HFFc6 (cell line): ENCODE measurements around the gene OR10K2. TPM values are rescaled to one million over a fixed set of nuclear protein-coding genes. Genes with fewer than 3 reads are reported as not detected.

Experiments
- DNase-seq: peaks from one replicate; pipeline ENCODE4 v3.0.0-alpha.2; 2018
- H3K27ac Mint-ChIP-seq: 2 replicates; pipeline ENCODE4 v1.8.0; 2020; ENCODE audit warnings: mild to moderate bottlenecking, mixed read lengths
- H3K27me3 Mint-ChIP-seq: 2 replicates; pipeline ENCODE4 v1.8.0; 2021; ENCODE audit warnings: mild to moderate bottlenecking, moderate library complexity, mixed read lengths; ENCODE audit not compliant: insufficient read depth
- H3K36me3 Mint-ChIP-seq: 2 replicates; pipeline ENCODE4 v1.8.0; 2021; ENCODE audit warnings: low read depth, mixed read lengths
- H3K4me1 Mint-ChIP-seq: 2 replicates; pipeline ENCODE4 v1.8.0; 2020; ENCODE audit warnings: low read depth, mixed read lengths
- H3K4me3 Mint-ChIP-seq: 2 replicates; pipeline ENCODE4 v1.8.0; 2020; ENCODE audit warnings: mild to moderate bottlenecking, moderate library complexity, mixed read lengths
- H3K9me3 Mint-ChIP-seq: 2 replicates; pipeline ENCODE4 v1.8.0; 2020; ENCODE audit warnings: mild to moderate bottlenecking, mixed read lengths
- CTCF ChIP-seq: fragments of 200-600 bp; sonication (generic); IDR thresholded peaks from 2 replicates; pipeline ENCODE4 v1.5.0; 2021; ENCODE audit warnings: antibody characterized with exemption, mild to moderate bottlenecking
- total RNA-seq, 6 experiments: library from RNA; stranded (reverse); fragmentation: NEBNext Ultra II Directional; extraction: Animal tissue kit (Norgen Biotek cat#: 25700); gene quantifications; 2 replicates in 1 of 6; 3 replicates in 5 of 6; pipeline ENCODE4 v1.2.3, GENCODE V29; 2021

The OR10K2 gene
- total RNA-seq, 6 experiments from 2014 or later: not detected

DNA sequence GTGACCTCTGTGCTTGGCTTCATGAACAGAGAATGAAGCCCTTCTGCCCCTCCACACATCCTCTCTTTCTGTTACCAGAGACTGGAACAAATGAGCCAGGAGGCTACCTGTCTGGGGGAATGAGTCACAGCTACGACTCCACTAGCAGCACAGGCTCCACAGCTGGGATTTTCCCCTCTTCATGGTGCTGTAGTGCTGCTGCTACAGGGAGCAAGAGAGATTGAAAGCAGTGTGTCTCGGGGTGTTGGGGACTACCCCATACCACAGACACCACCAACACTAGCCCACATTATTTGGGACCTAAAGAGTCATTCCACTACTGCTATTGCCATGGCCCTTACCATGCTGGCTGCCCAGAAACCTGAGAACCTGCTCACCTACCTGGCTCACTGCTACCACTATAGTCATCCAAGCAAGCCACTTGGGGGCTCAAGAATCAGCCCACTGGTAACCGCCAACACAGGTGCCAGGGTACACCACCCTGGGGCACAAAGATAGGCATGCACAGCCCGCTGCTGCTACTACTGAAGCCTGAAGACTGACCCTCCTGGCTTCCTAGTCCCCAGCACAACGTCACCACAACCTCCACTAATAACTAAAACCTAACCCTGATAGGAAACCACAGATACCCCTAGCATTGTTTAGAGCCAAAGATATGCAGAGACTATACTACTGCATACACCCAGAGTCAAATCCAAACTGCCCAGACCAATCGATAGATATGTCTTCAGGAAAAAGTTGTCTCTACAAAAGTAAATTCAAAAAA, 54.7 kb downstream of the OR10K2 start:
- no peak for DNase-seq
- Mint-ChIP-seq H3K4me3 (no peak overlapping the region), H3K27ac (no peak overlapping the region)

More for the DNA sequence above, 54.7 kb downstream of the OR10K2 start:
- H3K9me3 Mint-ChIP-seq: peaks cover 44% of the 10 kb centered on the region
- no peak for TF ChIP-seq CTCF
- no peaks in the 10 kb centered on the region; the same call in 1 of the 2 replicates for H3K27me3 Mint-ChIP-seq
- H3K36me3 Mint-ChIP-seq: no peaks in the 10 kb centered on the region
- no peaks in the 10 kb centered on the region for H3K4me1 Mint-ChIP-seq

Other genes with a start within 250 kb of the OR10K2 start
- not detected for gene CD1D, start 245.3 kb downstream of the OR10K2 start, total RNA-seq
- not detected for gene CD1A, start 171.8 kb downstream of the OR10K2 start, total RNA-seq
- gene CD1C, start 136.3 kb downstream of the OR10K2 start, total RNA-seq: not detected
- not detected for gene CD1B, start 94.7 kb downstream of the OR10K2 start, total RNA-seq
- gene CD1E, start 72.3 kb downstream of the OR10K2 start, total RNA-seq: not detected
- not detected for gene OR10T2, start 26.8 kb downstream of the OR10K2 start, total RNA-seq
- gene OR10K1, start 35.6 kb upstream of the OR10K2 start, total RNA-seq: not detected
- gene OR10R2, start 46.0 kb upstream of the OR10K2 start, total RNA-seq: not detected
- not detected for gene OR6Y1, start 128.2 kb upstream of the OR10K2 start, total RNA-seq
- gene OR6P1, start 144.3 kb upstream of the OR10K2 start, total RNA-seq: not detected
- gene OR10X1, start 153.7 kb upstream of the OR10K2 start, total RNA-seq: not detected
- gene OR10Z1, start 179.0 kb upstream of the OR10K2 start, total RNA-seq: not detected